GM12801 (cell line): ENCODE results near the gene HLX.

Experiments used
- CTCF ChIP-seq: IDR thresholded peaks from one replicate; pipeline ENCODE4 v1.5.1; 2011; ENCODE audit warnings: control low read depth; ENCODE audit not compliant: insufficient read length; ENCODE audit errors: extremely low read depth

The HLX gene

DNA sequence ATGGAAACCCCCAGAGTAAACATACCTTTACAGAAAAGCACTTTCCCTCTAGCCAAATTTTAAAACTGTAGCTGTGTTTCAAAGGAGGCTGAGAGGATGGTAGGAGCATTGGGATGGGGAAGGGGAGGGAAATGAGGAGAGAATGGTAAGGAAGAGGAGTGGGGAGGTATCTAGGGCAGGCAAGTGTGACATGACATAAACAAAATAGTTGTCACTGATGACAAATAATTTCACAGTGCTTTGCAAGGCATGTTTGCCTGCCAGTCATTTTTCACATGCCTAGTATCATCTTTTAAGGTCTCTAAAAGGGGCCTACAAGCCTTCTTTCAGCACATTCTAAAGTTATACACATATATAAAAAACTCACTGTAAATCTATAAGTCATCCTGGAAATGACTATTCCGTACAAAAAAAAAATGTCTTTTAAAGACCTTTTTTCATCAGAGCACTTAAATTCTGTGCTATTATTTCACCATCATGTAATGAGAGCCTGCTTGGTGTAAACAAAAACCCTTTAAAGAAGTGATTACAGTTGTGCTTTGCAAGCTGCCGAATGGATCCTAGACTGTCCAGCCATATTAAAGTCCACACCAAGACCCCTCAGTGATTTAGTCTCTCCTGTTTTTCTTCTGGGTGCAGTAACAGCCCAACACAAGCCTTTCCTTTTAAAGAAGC is 38.4 kb downstream of the HLX start:
- TF ChIP-seq CTCF, result no peak

DNA sequence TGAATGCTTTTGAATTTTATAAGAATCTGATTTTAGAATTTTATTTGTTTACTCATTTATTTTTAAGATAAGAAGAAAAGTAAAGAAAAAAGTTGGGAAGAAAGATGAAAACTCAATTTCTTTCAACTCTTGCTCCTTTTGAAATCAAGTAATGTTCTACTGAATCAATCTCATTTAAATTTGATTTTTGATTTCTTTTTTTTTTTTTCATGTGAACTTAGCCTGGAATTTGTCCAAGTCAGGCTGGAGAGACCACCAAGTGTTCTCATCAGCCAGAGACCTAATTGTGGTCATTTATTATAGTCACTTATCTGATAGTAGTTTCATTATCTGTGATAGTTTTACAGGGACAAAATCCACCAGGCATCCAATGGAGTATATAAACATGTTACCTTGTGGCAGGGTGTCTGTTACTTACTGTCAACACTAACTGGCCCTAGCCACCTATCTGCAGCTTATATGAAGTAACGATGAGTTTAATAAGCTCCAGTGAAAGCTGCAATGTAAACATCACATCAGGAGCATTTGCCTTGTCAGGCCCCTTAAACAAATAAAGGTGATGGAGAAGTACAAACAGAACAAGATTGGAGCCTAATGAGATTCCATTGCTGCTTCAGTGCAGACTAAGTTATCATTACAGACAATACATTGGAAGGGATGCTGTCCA is 39.2 kb downstream of the HLX start:
- TF ChIP-seq CTCF, result no peak

DNA sequence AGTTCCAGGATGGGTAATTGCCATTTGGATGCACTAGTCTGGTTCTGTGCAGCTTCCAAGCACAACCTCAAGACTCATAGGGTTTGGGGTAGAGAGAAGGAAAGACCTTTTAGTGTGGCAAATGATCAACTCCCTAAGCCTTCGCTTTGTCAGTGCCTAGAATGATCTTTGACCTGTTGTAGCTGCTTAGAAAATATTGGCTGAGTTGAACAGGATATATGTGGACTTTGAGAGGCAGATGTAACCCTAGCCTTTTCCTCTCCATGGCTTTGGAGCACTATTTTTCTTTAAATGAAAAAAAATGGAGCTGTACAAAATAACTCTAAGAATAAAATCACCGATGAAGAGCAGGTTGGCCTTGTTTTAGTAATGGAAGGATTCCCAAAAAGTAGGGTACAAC is 41.7 kb downstream of the HLX start:
- no peak for TF ChIP-seq CTCF

- TF ChIP-seq CTCF, result no peak
Observed at GRCh38 chr1:220921498-220921897, 42.3 kb downstream of the HLX start.

GRCh38 chr1:220921971-220922635 is 42.9 kb downstream of the HLX start:
- TF ChIP-seq CTCF, result no peak

GRCh38 chr1:220922951-220923350 is 43.7 kb downstream of the HLX start:
- TF ChIP-seq CTCF, result no peak

GRCh38 chr1:220924331-220924970 is 45.2 kb downstream of the HLX start:
- no peak for TF ChIP-seq CTCF
